Fibroblast of skin of back (primary cell): ENCODE results near the gene SVEP1.
"Not testable (repeated sequence)": the region's sequence is repeated elsewhere in the genome, so short reads cannot be mapped to it uniquely, and the experiment has no call there.

Experiments used
- DNase-seq: peaks from one replicate; pipeline ENCODE4 v3.0.0-alpha.2; 2013

The SVEP1 gene

GRCh38 chr9:110358992-110359391 is 220.5 kb downstream of the SVEP1 start:
- DNase-seq = not testable (repeated sequence)

DNA sequence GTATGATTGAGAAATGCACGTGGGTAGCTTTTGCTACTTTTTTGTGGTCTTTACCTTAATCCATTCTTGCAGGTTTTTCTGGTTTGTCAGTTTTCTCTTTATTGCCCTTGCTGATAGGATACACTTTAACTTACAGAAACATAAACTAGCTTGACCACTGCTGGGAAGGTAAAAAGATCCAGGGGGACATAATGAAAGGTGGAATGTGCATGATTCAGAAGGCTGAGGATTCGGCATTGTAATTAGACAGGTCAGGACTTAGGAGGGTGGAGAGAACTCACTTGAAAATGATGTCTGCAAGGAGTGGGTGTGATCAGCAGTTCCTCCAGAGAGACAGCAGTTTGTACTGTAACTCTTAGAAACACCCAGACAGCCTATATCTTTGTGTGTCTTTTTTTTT is 222.0 kb downstream of the SVEP1 start:
- DNase-seq = no peak

DNA sequence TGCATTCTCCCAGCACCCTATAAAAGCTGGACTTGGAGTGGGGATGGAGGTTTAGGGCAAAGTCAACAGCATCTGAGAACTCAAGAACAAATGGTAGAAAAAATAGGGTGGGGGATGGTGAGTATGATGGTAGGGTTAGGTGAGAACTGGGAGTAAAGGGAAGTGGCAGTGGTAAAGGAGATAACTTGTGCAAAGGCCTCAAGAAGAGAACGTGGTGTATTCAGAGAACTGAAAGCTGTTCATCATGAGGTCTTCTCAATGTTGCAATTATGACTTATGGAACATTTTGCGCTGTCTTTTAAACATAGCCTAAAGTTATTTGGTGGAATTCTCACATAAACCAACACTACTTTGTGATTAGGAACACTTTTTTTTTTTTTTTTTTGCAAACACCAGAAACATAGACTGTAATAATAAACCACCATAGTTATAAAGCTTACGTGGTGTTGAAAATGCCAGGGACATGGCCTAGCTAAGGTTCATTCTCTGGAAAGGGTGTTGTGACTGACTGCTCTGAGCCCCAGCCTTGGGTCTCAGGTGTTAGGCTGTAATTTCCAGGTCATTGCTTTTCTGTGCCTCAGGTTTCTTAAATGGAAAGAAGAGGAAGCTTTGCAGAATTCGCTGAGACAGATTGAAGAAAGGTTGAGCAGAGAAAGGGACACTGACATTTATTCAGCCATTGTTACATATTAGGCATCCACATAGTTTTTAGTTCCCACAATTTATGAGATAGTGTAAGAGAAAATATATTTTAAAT is 222.7 kb downstream of the SVEP1 start:
- DNase-seq = no peak

- DNase-seq = no peak
Measured at GRCh38 chr9:110355911-110356310, 223.6 kb downstream of the SVEP1 start.

DNA sequence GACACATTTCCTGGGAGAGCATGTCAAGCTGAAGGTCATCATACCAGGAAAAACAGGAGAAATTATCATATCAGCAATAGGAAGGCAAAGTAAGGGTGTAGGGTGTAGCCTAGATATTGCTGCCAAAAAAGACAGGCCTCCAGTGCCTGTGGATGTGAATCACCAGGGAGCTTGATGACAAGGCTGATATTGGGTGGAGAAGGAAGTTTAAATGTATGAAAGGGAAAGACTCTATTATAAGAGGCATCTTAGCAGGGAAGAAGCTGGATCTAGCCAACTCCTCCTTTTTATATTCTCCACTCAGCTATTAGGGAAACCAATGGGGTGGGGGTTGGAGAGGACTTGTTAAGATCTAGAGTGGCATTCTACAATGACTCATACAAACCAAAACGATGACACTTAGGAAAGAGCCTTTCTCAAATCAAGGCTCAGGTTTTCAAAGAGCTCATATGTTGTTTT is 228.5 kb downstream of the SVEP1 start:
- DNase-seq = peak; percentile 95

GRCh38 chr9:110346325-110346724 is 233.2 kb downstream of the SVEP1 start:
- no peak for DNase-seq

DNA sequence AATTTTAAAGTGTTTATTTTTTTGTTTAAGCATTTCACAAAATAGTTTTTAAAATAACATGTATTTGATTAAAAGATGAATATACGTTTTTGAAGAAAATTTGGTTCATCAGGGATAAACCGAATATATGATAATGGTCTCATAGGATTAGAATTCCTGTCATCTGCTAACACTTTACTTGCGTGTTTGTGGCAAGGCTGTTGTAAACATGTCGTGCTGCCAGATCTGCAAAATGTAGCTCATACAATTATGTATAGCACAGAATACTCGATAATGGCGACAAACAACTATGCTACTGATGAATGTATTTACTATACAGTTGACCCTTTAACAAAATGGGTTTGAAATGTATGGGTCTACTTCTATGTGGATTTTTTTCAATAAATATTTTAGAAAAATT is 234.7 kb downstream of the SVEP1 start:
- no peak for DNase-seq

DNA sequence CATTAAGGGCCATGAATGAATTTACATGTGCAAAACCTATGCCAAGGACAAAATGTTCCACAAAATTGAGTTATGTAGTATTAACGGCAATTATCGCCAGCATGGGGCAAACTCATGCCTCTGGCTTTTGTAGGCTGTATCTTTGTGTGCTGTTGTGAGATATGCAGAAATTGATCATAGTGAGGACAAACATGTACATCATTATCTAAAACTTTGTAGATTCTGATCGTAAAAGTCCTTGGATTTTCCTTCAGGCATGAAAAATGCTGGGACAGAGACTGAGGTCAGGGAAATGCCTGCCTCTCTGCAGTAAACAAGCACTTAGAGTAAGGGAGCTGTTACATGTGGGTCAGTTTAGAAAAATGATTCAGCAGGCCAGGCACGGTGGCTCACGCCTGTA is 236.0 kb downstream of the SVEP1 start:
- no peak for DNase-seq

GRCh38 chr9:110340306-110340705 is 239.2 kb downstream of the SVEP1 start:
- peak; percentile 28 for DNase-seq

DNA sequence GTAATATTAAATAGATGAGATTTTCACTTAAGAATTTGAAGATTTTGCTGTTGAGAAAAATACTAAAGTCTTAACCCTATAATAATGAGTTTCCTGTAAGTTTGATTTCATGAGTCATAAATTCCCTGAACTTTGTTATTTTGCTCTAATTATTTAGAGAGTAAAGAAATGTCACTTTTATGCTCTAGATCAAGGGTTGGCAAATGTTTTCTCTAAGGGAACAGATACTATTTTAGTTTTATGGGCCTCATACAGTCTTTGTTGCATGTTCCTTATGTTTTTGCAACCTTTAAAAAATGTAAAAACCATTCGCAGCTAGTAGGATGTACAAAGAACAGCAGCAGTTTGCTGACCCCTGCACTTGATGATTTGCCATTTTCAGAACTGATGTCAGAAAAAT is 241.4 kb downstream of the SVEP1 start:
- peak; percentile 14 for DNase-seq

GRCh38 chr9:110337727-110338126 is 241.8 kb downstream of the SVEP1 start, which contains the start of gene TXNDC8:
Gene TXNDC8 (minus strand): TSS chr9:110337863.
- DNase-seq = peak; percentile 57

GRCh38 chr9:110336363-110336762 is 243.2 kb downstream of the SVEP1 start:
- DNase-seq = no peak

- DNase-seq = no peak
Measured at GRCh38 chr9:110334871-110335270, 244.7 kb downstream of the SVEP1 start.

DNA sequence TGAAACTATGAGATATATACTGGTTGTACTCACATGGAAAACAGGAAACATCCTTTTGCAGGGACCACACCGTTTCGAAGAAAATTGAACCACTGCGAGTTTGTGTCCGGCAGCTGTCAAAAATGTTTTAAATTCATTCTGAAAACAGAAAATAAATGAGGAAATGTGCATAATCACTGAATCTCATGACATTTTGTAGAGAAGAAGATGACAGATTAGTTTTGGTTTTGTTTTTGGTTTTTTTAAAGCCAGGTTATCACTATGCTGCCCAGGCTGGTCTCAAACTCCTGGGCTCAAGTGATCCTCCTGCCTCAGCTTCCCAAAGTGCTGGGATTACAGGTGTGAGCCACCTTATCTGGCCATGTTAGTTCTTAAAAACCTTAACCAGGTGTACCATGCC is 245.4 kb downstream of the SVEP1 start:
- no peak for DNase-seq

GRCh38 chr9:110332766-110333165 is 246.8 kb downstream of the SVEP1 start:
- peak; percentile 30 for DNase-seq

DNA sequence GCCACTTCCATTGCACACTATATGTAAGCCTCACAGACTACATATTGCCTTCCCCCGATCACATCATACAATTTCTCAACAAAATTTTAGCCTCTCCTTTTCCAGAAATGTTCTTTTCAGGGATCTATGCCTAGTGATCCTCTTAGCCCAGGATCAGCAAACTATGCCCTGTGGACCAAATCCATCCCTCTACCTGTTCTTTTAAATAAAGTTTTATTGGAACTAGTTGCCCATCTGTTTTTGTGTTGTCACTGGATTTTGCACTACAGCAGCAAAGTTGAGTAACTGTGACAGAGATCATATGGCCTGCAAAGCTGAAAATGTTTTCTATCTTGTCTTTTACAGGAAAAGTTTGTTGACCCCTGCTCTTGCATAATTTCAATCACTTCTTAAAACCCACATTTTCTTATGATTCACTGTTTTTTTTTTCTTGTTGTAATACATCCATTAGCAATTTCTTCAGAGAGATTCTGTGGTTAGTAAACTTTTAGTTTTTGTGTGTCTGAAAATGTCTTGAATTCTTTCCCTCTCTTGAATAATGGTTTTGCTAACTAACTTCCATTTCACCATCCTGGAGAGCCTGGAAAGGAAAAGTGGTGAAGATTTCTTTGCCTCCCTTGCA is 248.9 kb downstream of the SVEP1 start:
- DNase-seq = peak; percentile 13

DNA sequence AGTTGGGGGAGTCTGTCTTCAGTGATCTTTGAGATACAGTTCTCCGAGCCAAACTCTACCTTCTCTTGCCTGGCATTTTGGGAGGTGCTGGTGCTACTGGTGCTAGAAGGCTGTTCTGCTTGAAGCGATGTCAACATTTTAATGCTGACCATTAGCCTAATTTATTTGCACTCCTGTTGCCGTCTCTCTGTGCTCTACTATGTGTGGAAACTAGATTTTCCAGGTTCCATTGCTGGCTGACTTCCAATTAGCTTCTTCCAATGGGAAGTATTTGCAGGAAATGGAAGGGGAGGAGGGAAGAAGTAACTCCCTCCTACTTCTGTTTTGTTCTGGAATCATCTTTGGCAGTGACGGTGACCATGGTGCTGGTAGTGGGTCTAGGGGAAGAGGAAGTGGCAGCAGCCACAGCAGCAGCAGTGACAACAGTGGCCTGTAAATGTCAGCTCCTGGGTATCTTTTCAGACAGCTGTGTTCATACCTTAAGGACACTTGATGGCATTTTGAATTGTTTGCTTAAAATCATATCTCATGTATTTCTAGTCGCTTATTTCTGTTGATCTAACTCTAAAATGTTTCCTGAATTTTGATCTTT is 249.8 kb downstream of the SVEP1 start:
- DNase-seq = no peak

DNA sequence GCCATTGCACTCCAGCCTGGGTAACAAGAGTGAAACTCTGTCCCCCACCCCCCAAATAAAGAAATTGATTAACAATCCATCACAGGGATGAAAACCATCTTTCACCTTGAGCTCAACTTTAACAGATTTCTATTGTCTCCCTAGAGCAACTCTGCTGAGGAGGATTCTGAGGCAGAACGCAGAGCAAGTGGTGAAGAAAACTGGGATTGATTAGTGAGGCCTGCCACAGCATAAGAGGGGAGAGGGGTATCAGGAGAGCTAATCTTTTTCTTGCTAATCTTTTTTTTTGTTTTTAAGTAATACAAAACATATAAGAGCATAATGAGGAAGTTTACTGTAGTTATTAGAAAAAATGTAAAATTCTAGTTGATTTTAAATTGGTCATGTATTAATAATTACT is 250.8 kb downstream of the SVEP1 start:
- DNase-seq = no peak

DNA sequence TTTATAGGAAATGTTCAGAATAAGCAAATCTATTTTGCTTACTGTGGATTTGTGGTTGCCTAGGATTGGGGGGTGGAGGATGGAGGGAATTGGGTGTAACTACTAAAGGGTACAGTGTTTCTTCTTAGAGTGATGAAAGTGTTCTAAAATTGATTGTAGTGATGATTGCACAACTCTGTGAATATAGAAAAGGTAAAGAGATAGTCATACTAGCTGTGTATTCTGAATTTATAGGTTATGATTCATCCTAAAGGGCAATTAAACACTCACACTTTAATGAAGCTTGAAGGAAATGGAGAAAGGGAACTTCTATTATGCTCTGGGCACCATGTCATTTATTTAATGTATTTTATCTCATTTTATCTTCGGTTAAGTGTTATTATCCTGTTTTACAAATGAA is 251.8 kb downstream of the SVEP1 start:
- DNase-seq = no peak

- DNase-seq = no peak
Measured at GRCh38 chr9:110323818-110324217, 255.7 kb downstream of the SVEP1 start.

DNA sequence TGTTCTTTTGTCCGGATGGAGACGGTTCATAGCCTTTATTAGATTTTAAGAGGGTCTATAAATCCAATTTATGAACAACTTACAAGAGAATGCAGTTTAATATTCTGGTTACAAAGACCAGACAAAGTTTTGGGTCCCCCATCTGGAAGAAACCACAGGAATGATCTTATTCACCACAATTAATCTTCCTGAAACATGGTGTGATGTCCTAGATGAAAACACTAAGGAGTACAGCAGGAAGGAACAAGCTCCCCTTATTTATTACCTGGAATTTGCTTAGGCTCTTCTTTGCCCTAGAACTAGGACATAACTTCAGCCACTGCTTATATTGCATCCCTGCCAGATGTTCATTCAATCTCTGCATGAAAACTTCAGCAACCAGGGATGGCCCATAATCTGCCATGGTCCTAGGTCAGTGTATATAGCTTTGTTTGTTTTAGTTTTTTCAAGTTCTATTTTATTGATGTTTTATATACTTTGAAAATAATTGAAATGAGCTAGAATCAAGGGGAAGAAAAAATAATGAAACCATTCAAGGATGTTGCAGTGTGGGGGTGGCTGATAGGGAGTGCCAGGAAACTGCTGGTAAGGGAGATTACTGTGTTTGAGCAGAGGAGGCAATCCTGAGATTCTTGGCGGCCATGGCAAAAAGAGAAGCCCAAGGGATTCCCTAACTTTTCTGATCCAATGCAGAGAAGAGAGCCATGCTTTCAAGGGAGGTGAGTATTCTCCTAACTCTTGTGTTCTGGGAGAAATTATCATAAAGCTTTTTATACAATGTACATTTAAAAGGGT is 258.7 kb downstream of the SVEP1 start:
- no peak for DNase-seq

DNA sequence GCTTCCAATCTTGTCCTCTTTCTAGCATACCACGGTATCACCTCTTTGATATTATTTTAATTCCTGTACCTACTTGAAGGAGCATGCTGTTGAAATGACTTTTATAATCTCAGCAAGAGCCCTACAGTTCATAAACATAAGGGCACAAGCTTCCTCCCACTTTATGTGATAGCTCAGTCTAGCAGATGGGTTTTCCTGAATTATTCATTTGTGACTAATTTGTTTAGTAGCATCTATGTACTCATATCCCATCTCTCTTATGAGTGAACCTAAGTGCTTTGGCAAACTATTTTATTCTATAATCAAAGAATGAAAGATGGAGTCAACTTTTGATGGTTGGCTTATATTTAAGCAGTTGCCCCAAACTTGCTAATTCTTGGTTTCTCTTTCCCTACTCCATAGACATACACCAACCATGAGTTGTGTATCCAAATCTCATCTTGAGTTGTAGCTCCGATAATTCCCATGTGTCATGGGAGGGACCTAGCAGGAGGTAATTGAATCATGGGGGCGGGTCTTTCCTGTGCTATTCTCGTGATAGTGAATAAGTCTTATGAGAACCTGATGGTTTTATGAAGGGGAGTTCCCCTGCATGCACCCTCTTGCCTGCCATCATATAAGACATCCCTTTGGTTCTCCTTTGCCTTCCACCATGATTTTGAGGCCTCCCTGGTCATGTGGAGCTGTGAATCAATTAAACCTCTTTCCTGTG is 259.6 kb downstream of the SVEP1 start:
- no peak for DNase-seq
